NCI-H2227 (cell line): ENCODE results near the gene ZBTB22.
A peak's percentile ranks its signal among the peaks of the same experiment; 100 is the strongest.
"Not testable (repeated sequence)": the region's sequence is repeated elsewhere in the genome, so short reads cannot be mapped to it uniquely, and the experiment has no call there.

Experiments used
- DNase-seq: peaks from one replicate; lab custom pipeline; 2025; ENCODE audit not compliant: unreplicated experiment; lab: John Stamatoyannopoulos, UW

The ZBTB22 gene

GRCh38 chr6:33304216-33304615, 13.3 kb downstream of the ZBTB22 start:
- no peak for DNase-seq

- DNase-seq = no peak
Observed at GRCh38 chr6:33301877-33302276, 15.7 kb downstream of the ZBTB22 start.

GRCh38 chr6:33299237-33299944, 18.2 kb downstream of the ZBTB22 start:
- DNase-seq = peak; percentile 97

GRCh38 chr6:33298773-33299236, 18.7 kb downstream of the ZBTB22 start, which contains the start of gene RGL2:
Gene RGL2 (minus strand): TSS chr6:33298942. CDS start chr6:33298610, 332 bp downstream.
- peak; percentile 75 for DNase-seq

- peak; percentile 74 for DNase-seq
Observed at GRCh38 chr6:33297956-33298772, 19.4 kb downstream of the ZBTB22 start.

- peak; percentile 65 for DNase-seq
Observed at GRCh38 chr6:33297406-33297955, 20.1 kb downstream of the ZBTB22 start.

GRCh38 chr6:33296797-33297405, 20.6 kb downstream of the ZBTB22 start:
- no peak for DNase-seq

- no peak for DNase-seq
Observed at GRCh38 chr6:33295621-33296369, 21.7 kb downstream of the ZBTB22 start.

- DNase-seq = no peak
Observed at GRCh38 chr6:33294086-33294823, 23.3 kb downstream of the ZBTB22 start.

- DNase-seq = no peak
Observed at GRCh38 chr6:33292996-33293682, 24.4 kb downstream of the ZBTB22 start.

- no peak for DNase-seq
Observed at GRCh38 chr6:33290459-33290858, 27.1 kb downstream of the ZBTB22 start.

- no peak for DNase-seq
Observed at GRCh38 chr6:33289784-33290315, 27.7 kb downstream of the ZBTB22 start.

GRCh38 chr6:33288921-33289783, 28.4 kb downstream of the ZBTB22 start, which contains the start of the genes PFDN6 and WDR46:
Gene PFDN6 (plus strand): TSS chr6:33289601. CDS start chr6:33289857, 256 bp downstream.
Gene WDR46 (minus strand): TSS chr6:33289239. CDS start chr6:33289170, 69 bp downstream.
- DNase-seq = peak; percentile 90

GRCh38 chr6:33288141-33288920, 29.2 kb downstream of the ZBTB22 start:
- DNase-seq = no peak

GRCh38 chr6:33286946-33287914, 30.3 kb downstream of the ZBTB22 start:
- DNase-seq = no peak

- DNase-seq = not testable (repeated sequence)
Observed at GRCh38 chr6:33285214-33285613, 32.3 kb downstream of the ZBTB22 start.
